ENCODE data around the gene AP2A1.
A peak's percentile ranks its signal among the peaks of the same experiment; 100 is the strongest.

The AP2A1 gene

GRCh38 chr19:49839713-49840112, 72.9 kb downstream of the AP2A1 start:
- DNase-seq (ENCODE audit: low read depth), result no peak

DNA sequence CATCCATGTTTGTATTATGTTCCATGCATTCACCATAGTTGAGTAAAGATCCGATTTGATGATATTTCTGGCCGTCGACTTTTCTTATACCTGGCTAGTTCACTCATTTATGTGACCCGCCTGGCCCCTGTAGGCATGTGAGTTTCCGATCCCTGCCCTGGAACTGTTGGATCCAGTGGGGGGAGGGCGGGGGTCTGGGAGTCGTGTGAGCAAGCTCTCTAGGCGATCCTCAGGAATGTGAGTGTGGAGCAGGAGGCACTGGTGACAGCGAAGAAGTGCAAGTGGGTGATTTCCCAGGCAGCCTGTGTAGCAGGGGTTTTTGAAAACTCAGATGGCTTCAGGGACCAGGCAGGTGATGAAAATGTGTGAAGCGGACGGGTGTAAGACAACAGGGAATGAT, 73.5 kb downstream of the AP2A1 start:
- no peak for DNase-seq (ENCODE audit: low read depth)

GRCh38 chr19:49840736-49841249, 74.0 kb downstream of the AP2A1 start:
- DNase-seq (ENCODE audit: low read depth), result no peak

DNA sequence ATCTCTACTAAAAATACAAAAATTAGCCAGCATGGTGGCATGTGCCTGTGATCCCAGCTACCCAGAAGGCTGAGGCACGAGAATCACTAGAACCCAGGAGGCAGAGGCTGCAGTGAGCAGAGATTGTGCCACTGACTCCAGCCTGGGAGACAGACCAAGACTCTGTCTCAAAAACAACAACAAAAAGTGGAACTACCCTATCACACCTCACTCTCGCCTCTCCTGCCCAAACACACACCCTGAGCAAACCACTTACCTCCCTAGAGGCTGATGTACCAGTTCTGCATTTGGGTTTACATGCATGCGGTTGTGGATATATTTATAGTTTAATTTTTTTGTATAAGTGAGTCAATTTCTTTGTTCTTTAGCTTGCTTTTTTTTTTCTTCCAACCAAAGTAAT, 76.5 kb downstream of the AP2A1 start:
- DNase-seq (ENCODE audit: low read depth), result no peak

GRCh38 chr19:49844138-49845095, 77.6 kb downstream of the AP2A1 start:
- no peak for DNase-seq (ENCODE audit: low read depth)

- DNase-seq (ENCODE audit: low read depth), result no peak
These were observed 78.6 kb downstream of the AP2A1 start for GRCh38 chr19:49845414-49845813.

DNA sequence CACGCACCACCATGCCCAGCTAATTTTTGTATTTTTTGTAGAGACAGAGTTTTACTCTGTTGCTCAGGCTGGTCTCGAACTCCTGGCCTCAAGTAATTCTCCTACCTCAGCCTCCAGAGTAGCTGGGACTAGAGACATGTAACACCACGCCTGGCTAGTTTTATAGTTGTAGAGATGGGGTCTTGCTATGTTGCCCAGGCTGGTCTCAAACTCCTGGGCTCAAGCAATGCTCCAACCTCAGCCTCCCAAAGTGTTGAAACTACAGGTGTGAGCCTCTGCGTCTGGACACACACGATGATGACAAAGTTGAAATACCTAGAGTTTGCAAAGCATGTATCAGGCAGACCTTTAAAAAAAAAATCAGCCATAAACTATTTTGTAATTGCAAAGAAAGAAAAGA, 79.6 kb downstream of the AP2A1 start:
- no peak for DNase-seq (ENCODE audit: low read depth)

GRCh38 chr19:49847731-49848696, 81.2 kb downstream of the AP2A1 start:
- no peak for DNase-seq (ENCODE audit: low read depth)

GRCh38 chr19:49848938-49849337, 82.1 kb downstream of the AP2A1 start:
- DNase-seq (ENCODE audit: low read depth), result no peak

DNA sequence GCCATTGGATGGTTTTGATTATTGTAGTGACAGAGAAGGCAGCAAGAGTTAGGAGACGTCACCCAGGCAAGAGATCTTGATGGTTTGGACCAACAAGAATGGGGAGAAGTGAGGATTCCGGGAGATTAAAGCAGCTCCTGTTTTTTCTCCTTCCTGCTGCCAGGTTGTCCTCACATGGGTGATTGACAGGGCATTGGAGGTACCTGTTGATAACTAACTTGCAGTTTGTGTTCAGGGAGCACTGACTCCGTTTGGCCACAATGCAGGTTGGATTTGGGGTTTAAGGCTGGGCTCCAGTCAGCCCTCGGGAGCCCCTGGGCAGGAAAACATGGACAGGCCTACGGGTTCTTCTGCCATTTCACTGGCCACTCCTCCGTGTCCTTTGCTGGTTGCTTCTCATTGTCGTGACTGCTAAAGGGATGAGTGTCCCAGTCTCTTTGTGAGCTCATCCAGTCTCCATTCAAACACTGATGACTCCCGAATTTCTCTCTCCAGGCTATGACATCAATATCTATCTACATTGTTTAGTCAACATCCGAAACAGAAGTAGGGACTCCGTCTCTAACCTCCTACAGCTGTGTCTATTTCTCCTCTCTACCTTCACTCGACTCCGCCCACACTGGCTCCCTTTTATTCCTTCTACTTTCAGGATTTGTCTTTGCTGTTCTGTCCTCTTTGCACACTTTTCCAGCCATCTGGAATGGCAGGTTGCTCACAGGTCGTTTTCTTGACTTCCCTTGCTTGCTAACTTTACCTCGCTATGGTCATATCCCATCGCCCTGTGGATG, 82.8 kb downstream of the AP2A1 start:
- no peak for DNase-seq (ENCODE audit: low read depth)

DNA sequence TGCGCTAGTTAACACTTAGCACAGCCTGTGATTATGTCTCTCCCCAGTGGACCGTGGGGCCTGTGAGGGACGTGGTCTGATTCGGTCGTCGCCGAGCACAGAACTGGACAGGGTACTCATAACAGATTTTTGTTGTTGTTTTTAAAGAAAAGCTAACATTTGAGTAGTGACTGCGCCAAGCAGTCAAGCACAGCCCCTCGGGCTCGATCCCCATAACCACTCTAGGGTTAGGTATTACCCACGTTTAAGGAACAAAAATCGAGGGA, 83.4 kb downstream of the AP2A1 start:
- DNase-seq (ENCODE audit: low read depth), result no peak

GRCh38 chr19:49850487-49851342, 83.9 kb downstream of the AP2A1 start, which contains the start of gene PTOV1:
PTOV1 (plus strand) TSS chr19:49851159.
- DNase-seq (ENCODE audit: low read depth), result peak; percentile 69

DNA sequence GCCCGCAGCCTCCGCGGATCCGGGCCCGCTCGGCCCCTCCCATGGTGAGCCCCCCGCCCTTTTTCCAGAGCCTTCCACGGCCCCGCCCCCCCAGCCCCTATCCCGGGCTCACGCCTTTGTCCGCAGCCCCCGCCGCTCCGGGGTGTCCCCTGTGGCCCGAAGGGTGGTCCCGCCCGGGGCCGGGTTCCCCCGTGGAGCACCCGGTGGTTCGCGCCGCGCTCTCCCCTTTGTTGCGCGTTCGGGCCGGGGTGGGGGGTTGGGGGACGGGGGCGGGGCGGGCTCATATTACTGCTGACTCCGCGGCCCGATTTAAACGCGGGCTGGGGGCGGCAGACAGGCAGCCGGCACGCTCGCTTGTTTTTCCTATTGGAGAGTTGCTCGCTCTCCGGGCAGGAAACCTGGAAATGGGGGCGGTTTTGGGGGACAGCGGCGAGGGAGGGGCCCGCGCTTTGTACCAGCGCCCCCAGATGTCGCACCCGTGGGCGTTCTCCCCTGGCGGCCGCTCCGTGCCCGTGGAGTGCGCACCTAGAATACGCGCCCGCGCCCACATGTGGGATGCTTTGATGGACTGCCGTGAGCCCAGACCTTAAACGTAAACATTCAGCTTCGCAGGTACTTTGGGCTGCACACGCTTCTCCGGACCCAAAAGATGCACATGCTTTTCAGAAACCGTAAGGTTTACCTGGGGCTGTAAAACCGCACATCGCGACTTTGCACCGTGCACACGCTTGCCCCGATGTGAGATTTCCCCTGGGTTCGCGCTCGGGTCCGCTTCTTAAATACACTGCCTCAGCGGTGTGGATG, 84.9 kb downstream of the AP2A1 start:
- DNase-seq (ENCODE audit: low read depth), result no peak

GRCh38 chr19:49852631-49853126, 85.9 kb downstream of the AP2A1 start:
- DNase-seq (ENCODE audit: low read depth), result no peak

- no peak for DNase-seq (ENCODE audit: low read depth)
These were observed 87.1 kb downstream of the AP2A1 start for GRCh38 chr19:49853852-49854377.

DNA sequence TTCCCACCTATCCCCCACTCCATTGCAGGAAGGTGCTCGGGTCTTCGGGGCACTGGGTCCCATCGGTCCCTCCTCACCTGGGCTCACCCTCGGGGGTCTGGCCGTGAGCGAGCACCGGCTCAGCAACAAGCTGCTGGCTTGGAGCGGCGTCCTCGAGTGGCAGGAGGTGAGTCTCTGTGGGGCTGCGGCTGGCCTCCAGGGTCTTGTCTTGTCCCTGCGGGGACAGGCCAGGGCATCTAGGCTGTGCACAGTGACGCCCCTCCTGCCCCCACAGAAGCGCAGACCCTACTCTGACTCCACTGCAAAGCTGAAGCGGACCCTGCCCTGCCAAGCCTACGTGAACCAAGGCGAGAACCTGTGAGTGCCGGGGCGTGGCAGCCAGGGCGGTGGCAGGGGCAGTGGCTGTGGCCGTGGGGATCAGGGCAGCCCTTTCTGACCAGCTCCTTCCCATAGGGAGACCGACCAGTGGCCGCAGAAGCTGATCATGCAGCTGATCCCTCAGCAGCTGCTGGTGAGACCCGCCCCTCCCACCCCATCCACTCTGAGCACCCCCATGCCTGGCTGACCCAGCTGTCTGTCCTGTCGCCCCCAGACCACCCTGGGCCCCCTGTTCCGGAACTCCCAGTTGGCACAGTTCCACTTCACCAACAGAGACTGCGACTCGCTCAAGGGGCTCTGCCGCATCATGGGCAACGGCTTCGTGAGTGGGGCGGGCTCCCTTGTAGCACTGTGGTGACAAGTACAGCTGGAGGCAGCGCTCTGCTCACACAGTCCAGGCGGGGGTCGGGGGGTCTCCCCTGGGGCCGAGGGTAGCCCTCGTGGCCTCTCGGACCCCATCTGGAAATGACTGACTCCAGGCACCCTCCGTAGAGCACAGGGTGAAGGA, 87.8 kb downstream of the AP2A1 start:
- DNase-seq (ENCODE audit: low read depth), result no peak

GRCh38 chr19:49855277-49855675, 88.5 kb downstream of the AP2A1 start:
- DNase-seq (ENCODE audit: low read depth), result no peak

Data from stimulated activated CD8-positive, alpha-beta memory T cell treated with anti-CD3 and anti-CD28 coated beads, Interleukin-7, amount 100 ng/mL, for 24 hours (primary cell).